HepG2 (cell line): ENCODE data around the gene ANXA9. TPM values are rescaled to one million over a fixed set of nuclear protein-coding genes. Genes with fewer than 3 reads are reported as not detected.

Experiments
- ARNT2 ChIP-seq: sonication (generic); formaldehyde crosslinking; IDR thresholded peaks from 2 replicates; pipeline ENCODE4 v1.8.0; 2022; ENCODE audit warnings: mild to moderate bottlenecking, low read depth, missing genetic modification reagents, moderate library complexity
- ATF7-NPFF ChIP-seq: sonication (generic); formaldehyde crosslinking; IDR thresholded peaks from 2 replicates; pipeline ENCODE4 v1.8.1; 2023; ENCODE audit warnings: mild to moderate bottlenecking, low read depth, missing genetic modification reagents, moderate library complexity
- FOXA3 ChIP-seq: IDR thresholded peaks from 2 replicates; pipeline ENCODE4 v1.6.1; 2016; ENCODE audit warnings: missing genetic modification reagents, missing compliant biosample characterization
- HNRNPH1 ChIP-seq: fragments of 200-400 bp; formaldehyde crosslinking; optimal IDR thresholded peaks from 2 replicates; pipeline ENCODE3; 2017; ENCODE audit warnings: mild to moderate bottlenecking, low read depth, low read length
- NCOA5 ChIP-seq: sonication (generic); formaldehyde crosslinking; IDR thresholded peaks from 2 replicates; pipeline ENCODE4 v1.4.0; 2020; ENCODE audit warnings: missing genetic modification reagents
- RBFOX2 ChIP-seq: fragments of 200-400 bp; formaldehyde crosslinking; IDR thresholded peaks from 2 replicates; pipeline ENCODE4 v1.6.1; 2017; ENCODE audit warnings: low read depth, mild to moderate bottlenecking, low read length
- SP5 ChIP-seq: IDR thresholded peaks from 2 replicates; pipeline ENCODE4 v1.6.1; 2016; ENCODE audit warnings: low read depth, borderline replicate concordance
- ZFY ChIP-seq: sonication (generic); formaldehyde crosslinking; IDR thresholded peaks from 2 replicates; pipeline ENCODE4 v1.4.0; 2020; ENCODE audit warnings: missing genetic modification reagents
- ZNF430 ChIP-seq: sonication (generic); formaldehyde crosslinking; IDR thresholded peaks from 2 replicates; pipeline ENCODE4 v1.9.0; 2021; ENCODE audit warnings: mild to moderate bottlenecking, missing genetic modification reagents
- ZNF547 ChIP-seq: sonication (generic); formaldehyde crosslinking; IDR thresholded peaks from 2 replicates; pipeline ENCODE4 v1.5.1; 2020; ENCODE audit warnings: mild to moderate bottlenecking, missing genetic modification reagents
- ZSCAN29 ChIP-seq: sonication (generic); formaldehyde crosslinking; conservative IDR thresholded peaks from 2 replicates; pipeline ENCODE4 v1.4.0; 2020; ENCODE audit warnings: mild to moderate bottlenecking, missing genetic modification reagents
- polyA plus RNA-seq, 8 experiments: library from polyadenylated mRNA; depleted of rRNA in 3 of 8; stranded (reverse) in 7 of 8; unstranded in 1 of 8; fragments of >200 nt; fragmentation: Illumina TruSeq in 4 of 8; extraction: Trizol in 4 of 8; gene quantifications; 2 replicates each; pipeline versions ENCODE4 v1.2.1 to v1.2.3, GENCODE V29; 2011 to 2016; ENCODE audit warnings: low read depth in 4 of 8, missing spikeins in 1 of 8, mixed read lengths in 1 of 8; ENCODE audit not compliant: insufficient read depth in 1 of 8
- total RNA-seq, 5 experiments: library from RNA; depleted of rRNA; stranded (reverse); fragments of >200 nt; fragmentation: Illumina TruSeq; extraction: Trizol; gene quantifications; 2 replicates each; pipeline ENCODE4 v1.2.3, GENCODE V29; 2016; ENCODE audit warnings: low read depth in 1 of 5
- TF ChIP-seq, protein P1 (sequence below), 2 experiments: sonication (generic) in 1 of 2; formaldehyde crosslinking in 1 of 2; IDR thresholded peaks; 2 replicates each; pipeline versions ENCODE4 v1.4.0 to v1.6.1; 2018 to 2020; ENCODE audit warnings: missing genetic modification reagents in 2 of 2, borderline replicate concordance in 1 of 2, low read depth in 1 of 2, mild to moderate bottlenecking in 1 of 2, missing biosample characterization in 1 of 2
- TF ChIP-seq, protein P2 (sequence below): sonication (generic); formaldehyde crosslinking; IDR thresholded peaks from 2 replicates; pipeline ENCODE4 v1.4.0; 2020; ENCODE audit warnings: mild to moderate bottlenecking, low read depth, missing genetic modification reagents
- TF ChIP-seq, protein P3 (sequence below): sonication (generic); formaldehyde crosslinking; IDR thresholded peaks from 2 replicates; pipeline ENCODE4; 2020; ENCODE audit warnings: missing genetic modification reagents, mild to moderate bottlenecking, borderline replicate concordance
- TF ChIP-seq, protein P4 (sequence below): sonication (generic); formaldehyde crosslinking; IDR thresholded peaks from 2 replicates; pipeline ENCODE4 v1.4.0; 2020; ENCODE audit warnings: missing genetic modification reagents
- TF ChIP-seq, protein P5 (sequence below): sonication (generic); formaldehyde crosslinking; conservative IDR thresholded peaks from 2 replicates; pipeline ENCODE4 v1.5.0; 2020; ENCODE audit warnings: missing genetic modification reagents

ANXA9 gene
- total and polyA plus RNA-seq, 2 of the 13 experiments (the other 11 are each of a cell fraction or from before 2014, with no cell fraction given), result 13.3 to 23.9 TPM

DNA sequence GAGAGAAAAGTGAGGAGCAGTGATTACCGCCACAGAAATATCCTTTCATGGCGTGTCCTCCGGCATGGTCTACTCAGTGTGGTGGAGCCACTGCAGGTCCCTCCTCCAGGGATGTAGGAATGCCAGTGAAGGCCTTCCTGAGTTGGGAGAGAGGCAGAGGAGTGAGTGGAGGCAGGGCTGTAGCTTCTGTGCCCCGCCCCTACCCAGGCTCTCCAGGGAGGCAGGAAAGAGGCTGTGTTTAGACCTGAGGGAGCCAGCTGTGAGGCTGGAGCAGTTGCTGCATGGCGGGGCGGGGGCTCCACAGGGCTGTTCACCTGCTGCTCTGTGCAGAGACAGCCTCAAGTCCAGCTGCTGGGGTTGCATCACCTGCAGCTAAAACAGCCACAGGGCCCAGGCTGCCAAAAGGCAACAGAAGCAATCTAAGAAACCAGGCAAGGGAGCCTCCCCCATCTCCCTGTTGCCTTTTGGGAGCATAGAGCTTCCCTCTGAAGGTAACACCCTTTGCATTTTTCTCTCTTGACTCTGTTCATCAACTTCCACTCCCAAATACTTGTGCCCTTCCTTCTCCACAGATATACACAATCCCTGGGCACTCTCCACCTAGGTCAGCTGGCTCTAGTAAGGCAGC, 801 bp upstream of the ANXA9 start (continued):
- TF ChIP-seq, protein P1, sequence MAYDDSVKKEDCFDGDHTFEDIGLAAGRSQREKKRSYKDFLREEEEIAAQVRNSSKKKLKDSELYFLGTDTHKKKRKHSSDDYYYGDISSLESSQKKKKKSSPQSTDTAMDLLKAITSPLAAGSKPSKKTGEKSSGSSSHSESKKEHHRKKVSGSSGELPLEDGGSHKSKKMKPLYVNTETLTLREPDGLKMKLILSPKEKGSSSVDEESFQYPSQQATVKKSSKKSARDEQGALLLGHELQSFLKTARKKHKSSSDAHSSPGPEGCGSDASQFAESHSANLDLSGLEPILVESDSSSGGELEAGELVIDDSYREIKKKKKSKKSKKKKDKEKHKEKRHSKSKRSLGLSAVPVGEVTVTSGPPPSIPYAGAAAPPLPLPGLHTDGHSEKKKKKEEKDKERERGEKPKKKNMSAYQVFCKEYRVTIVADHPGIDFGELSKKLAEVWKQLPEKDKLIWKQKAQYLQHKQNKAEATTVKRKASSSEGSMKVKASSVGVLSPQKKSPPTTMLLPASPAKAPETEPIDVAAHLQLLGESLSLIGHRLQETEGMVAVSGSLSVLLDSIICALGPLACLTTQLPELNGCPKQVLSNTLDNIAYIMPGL (CRISPR knock-in tag; IDR thresholded peaks at IDR 0.05; ENCODE audit: borderline replicate concordance in 1 of 2, low read depth in 1 of 2), result peak in 1 of 2 experiments; percentile 17; a peak in 1 of 4 replicates
- TF ChIP-seq NCOA5 (CRISPR knock-in tag) (no peak), ZNF547 (no peak), ZNF430 (peak; percentile 100), ZFY (CRISPR knock-in tag) (0 out of 2 replicates have a peak, but pooled peaks have one; percentile 40), FOXA3 (CRISPR knock-in tag) (peak; percentile 22; the same call in 1 of the 2 replicates), ZSCAN29 (CRISPR knock-in tag) (peak; percentile 91; the same call in 1 of the 2 replicates), RBFOX2 (peak; percentile 48; the same call in 1 of the 2 replicates), ATF7-NPFF (CRISPR knock-in tag) (peak; percentile 69), HNRNPH1 (peak; percentile 18), ARNT2 (CRISPR knock-in tag) (peak; percentile 63), SP5 (CRISPR knock-in tag) (peak; percentile 82)
- TF ChIP-seq, protein P2, sequence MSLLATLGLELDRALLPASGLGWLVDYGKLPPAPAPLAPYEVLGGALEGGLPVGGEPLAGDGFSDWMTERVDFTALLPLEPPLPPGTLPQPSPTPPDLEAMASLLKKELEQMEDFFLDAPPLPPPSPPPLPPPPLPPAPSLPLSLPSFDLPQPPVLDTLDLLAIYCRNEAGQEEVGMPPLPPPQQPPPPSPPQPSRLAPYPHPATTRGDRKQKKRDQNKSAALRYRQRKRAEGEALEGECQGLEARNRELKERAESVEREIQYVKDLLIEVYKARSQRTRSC, result no peak
- TF ChIP-seq, protein P3, sequence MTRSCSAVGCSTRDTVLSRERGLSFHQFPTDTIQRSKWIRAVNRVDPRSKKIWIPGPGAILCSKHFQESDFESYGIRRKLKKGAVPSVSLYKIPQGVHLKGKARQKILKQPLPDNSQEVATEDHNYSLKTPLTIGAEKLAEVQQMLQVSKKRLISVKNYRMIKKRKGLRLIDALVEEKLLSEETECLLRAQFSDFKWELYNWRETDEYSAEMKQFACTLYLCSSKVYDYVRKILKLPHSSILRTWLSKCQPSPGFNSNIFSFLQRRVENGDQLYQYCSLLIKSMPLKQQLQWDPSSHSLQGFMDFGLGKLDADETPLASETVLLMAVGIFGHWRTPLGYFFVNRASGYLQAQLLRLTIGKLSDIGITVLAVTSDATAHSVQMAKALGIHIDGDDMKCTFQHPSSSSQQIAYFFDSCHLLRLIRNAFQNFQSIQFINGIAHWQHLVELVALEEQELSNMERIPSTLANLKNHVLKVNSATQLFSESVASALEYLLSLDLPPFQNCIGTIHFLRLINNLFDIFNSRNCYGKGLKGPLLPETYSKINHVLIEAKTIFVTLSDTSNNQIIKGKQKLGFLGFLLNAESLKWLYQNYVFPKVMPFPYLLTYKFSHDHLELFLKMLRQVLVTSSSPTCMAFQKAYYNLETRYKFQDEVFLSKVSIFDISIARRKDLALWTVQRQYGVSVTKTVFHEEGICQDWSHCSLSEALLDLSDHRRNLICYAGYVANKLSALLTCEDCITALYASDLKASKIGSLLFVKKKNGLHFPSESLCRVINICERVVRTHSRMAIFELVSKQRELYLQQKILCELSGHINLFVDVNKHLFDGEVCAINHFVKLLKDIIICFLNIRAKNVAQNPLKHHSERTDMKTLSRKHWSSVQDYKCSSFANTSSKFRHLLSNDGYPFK (CRISPR knock-in tag), result no peak
- TF ChIP-seq, protein P4, sequence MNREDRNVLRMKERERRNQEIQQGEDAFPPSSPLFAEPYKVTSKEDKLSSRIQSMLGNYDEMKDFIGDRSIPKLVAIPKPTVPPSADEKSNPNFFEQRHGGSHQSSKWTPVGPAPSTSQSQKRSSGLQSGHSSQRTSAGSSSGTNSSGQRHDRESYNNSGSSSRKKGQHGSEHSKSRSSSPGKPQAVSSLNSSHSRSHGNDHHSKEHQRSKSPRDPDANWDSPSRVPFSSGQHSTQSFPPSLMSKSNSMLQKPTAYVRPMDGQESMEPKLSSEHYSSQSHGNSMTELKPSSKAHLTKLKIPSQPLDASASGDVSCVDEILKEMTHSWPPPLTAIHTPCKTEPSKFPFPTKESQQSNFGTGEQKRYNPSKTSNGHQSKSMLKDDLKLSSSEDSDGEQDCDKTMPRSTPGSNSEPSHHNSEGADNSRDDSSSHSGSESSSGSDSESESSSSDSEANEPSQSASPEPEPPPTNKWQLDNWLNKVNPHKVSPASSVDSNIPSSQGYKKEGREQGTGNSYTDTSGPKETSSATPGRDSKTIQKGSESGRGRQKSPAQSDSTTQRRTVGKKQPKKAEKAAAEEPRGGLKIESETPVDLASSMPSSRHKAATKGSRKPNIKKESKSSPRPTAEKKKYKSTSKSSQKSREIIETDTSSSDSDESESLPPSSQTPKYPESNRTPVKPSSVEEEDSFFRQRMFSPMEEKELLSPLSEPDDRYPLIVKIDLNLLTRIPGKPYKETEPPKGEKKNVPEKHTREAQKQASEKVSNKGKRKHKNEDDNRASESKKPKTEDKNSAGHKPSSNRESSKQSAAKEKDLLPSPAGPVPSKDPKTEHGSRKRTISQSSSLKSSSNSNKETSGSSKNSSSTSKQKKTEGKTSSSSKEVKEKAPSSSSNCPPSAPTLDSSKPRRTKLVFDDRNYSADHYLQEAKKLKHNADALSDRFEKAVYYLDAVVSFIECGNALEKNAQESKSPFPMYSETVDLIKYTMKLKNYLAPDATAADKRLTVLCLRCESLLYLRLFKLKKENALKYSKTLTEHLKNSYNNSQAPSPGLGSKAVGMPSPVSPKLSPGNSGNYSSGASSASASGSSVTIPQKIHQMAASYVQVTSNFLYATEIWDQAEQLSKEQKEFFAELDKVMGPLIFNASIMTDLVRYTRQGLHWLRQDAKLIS, result no peak
- TF ChIP-seq, protein P5, sequence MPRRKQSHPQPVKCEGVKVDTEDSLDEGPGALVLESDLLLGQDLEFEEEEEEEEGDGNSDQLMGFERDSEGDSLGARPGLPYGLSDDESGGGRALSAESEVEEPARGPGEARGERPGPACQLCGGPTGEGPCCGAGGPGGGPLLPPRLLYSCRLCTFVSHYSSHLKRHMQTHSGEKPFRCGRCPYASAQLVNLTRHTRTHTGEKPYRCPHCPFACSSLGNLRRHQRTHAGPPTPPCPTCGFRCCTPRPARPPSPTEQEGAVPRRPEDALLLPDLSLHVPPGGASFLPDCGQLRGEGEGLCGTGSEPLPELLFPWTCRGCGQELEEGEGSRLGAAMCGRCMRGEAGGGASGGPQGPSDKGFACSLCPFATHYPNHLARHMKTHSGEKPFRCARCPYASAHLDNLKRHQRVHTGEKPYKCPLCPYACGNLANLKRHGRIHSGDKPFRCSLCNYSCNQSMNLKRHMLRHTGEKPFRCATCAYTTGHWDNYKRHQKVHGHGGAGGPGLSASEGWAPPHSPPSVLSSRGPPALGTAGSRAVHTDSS (CRISPR knock-in tag), result no peak
